ENCODE data around the gene LTBP1.
"Not testable (repeated sequence)": the region's sequence is repeated elsewhere in the genome, so short reads cannot be mapped to it uniquely, and the experiment has no call there.

The LTBP1 gene

GRCh38 chr2:33168922-33169321, 222.2 kb downstream of the LTBP1 start:
- H3K9me3 ChIP-seq (ENCODE audit: low read length) = no peaks in the 10 kb centered on the region
- H3K27me3 ChIP-seq (ENCODE audit: control insufficient read depth in 1 of 2, insufficient read depth in 2 of 2, low read length in 2 of 2) = no peaks in the 10 kb centered on the region
- H3K9ac ChIP-seq (ENCODE audit: low read length) = no peak overlapping the region
- H3K36me3 ChIP-seq (ENCODE audit: insufficient read depth, low read length) = no peaks in the 10 kb centered on the region
- peaks cover 5% of the 10 kb centered on the region for H3K4me1 ChIP-seq (ENCODE audit: insufficient read depth, low read length)
- no peak overlapping the region for H3K27ac ChIP-seq (ENCODE audit: low read depth, low read length)
- H3K4me3 ChIP-seq (ENCODE audit: low read depth in 1 of 2, low read length in 2 of 2) = no peak overlapping the region

- not testable (repeated sequence) for H3K9ac ChIP-seq (ENCODE audit: low read length); H3K9me3 ChIP-seq (ENCODE audit: low read length); H3K36me3 ChIP-seq (ENCODE audit: insufficient read depth, low read length); H3K27me3 ChIP-seq (ENCODE audit: control insufficient read depth in 1 of 2, insufficient read depth in 2 of 2, low read length in 2 of 2); H3K4me1 ChIP-seq (ENCODE audit: insufficient read depth, low read length); H3K27ac ChIP-seq (ENCODE audit: low read depth, low read length); H3K4me3 ChIP-seq (ENCODE audit: low read depth in 1 of 2, low read length in 2 of 2)
Observed at GRCh38 chr2:33170251-33170650, 223.5 kb downstream of the LTBP1 start.

GRCh38 chr2:33177627-33178026, 230.9 kb downstream of the LTBP1 start:
- H3K27ac ChIP-seq (ENCODE audit: low read depth, low read length) = no peak overlapping the region
- no peaks in the 10 kb centered on the region for H3K27me3 ChIP-seq (ENCODE audit: control insufficient read depth in 1 of 2, insufficient read depth in 2 of 2, low read length in 2 of 2)
- no peaks in the 10 kb centered on the region for H3K4me1 ChIP-seq (ENCODE audit: insufficient read depth, low read length)
- H3K4me3 ChIP-seq (ENCODE audit: low read depth in 1 of 2, low read length in 2 of 2) = no peak overlapping the region
- H3K36me3 ChIP-seq (ENCODE audit: insufficient read depth, low read length) = no peaks in the 10 kb centered on the region
- no peaks in the 10 kb centered on the region for H3K9me3 ChIP-seq (ENCODE audit: low read length)
- no peak overlapping the region for H3K9ac ChIP-seq (ENCODE audit: low read length)

DNA sequence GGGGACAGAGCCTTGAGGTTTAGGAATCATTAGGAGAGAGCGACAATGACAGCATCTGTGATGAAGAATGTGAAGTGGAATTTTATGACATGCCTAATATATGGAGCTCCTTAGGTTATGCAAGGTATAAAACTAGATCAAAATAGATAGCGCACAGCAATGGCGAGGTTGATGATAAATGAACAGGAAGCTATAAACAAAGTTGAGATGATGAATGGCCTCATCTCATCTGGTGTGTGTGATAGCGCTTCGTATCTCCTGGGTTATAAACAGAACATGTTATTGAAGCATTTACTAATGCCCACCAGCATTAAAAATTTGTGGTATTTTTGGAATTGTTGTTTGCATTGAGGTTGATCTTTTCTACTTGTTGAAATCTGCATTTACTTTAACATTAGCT, 231.5 kb downstream of the LTBP1 start:
- Histone ChIP-seq H3K4me1 (ENCODE audit: insufficient read depth, low read length) (no peaks in the 10 kb centered on the region), H3K27ac (ENCODE audit: low read depth, low read length) (no peak overlapping the region), H3K36me3 (ENCODE audit: insufficient read depth, low read length) (no peaks in the 10 kb centered on the region), H3K9me3 (ENCODE audit: low read length) (no peaks in the 10 kb centered on the region), H3K4me3 (ENCODE audit: low read depth in 1 of 2, low read length in 2 of 2) (no peak overlapping the region), H3K27me3 (ENCODE audit: control insufficient read depth in 1 of 2, insufficient read depth in 2 of 2, low read length in 2 of 2) (no peaks in the 10 kb centered on the region), H3K9ac (ENCODE audit: low read length) (no peak overlapping the region)

GRCh38 chr2:33180915-33181314, 234.2 kb downstream of the LTBP1 start:
- no peaks in the 10 kb centered on the region for H3K4me1 ChIP-seq (ENCODE audit: insufficient read depth, low read length)
- no peak overlapping the region for H3K27ac ChIP-seq (ENCODE audit: low read depth, low read length)

GRCh38 chr2:33181466-33181865, 234.7 kb downstream of the LTBP1 start:
- Histone ChIP-seq H3K36me3 (ENCODE audit: insufficient read depth, low read length) (no peaks in the 10 kb centered on the region), H3K4me1 (ENCODE audit: insufficient read depth, low read length) (no peaks in the 10 kb centered on the region), H3K4me3 (ENCODE audit: low read depth in 1 of 2, low read length in 2 of 2) (no peak overlapping the region), H3K9me3 (ENCODE audit: low read length) (no peaks in the 10 kb centered on the region), H3K27me3 (ENCODE audit: control insufficient read depth in 1 of 2, insufficient read depth in 2 of 2, low read length in 2 of 2) (no peaks in the 10 kb centered on the region), H3K9ac (ENCODE audit: low read length) (no peak overlapping the region), H3K27ac (ENCODE audit: low read depth, low read length) (no peak overlapping the region)

More at GRCh38 chr2:33180915-33181314, 234.2 kb downstream of the LTBP1 start:
- Histone ChIP-seq H3K36me3 (ENCODE audit: insufficient read depth, low read length) (no peaks in the 10 kb centered on the region), H3K9me3 (ENCODE audit: low read length) (no peaks in the 10 kb centered on the region), H3K27me3 (ENCODE audit: control insufficient read depth in 1 of 2, insufficient read depth in 2 of 2, low read length in 2 of 2) (no peaks in the 10 kb centered on the region), H3K9ac (ENCODE audit: low read length) (no peak overlapping the region), H3K4me3 (ENCODE audit: low read depth in 1 of 2, low read length in 2 of 2) (no peak overlapping the region)

DNA sequence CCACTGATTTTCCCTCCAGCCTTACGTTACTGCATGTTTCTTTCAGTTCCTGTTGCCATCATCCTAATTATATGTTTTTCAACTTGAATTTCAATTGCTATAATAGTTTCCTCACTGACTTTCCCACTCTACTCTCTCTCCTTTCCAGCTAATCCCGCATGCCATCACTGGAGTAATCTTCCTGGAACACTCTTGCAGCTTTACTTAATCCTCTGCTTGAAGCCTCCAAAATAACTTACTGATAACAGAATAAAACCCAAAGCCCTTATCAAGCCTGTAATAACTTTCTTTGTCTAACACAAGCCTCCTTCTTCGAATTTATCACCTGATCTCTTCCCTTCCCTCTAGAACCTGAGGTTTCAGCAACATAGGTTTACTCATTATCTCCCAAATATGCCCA, 237.3 kb downstream of the LTBP1 start:
- Histone ChIP-seq H3K4me1 (ENCODE audit: insufficient read depth, low read length) (no peaks in the 10 kb centered on the region), H3K9me3 (ENCODE audit: low read length) (no peaks in the 10 kb centered on the region), H3K9ac (ENCODE audit: low read length) (no peak overlapping the region), H3K27me3 (ENCODE audit: control insufficient read depth in 1 of 2, insufficient read depth in 2 of 2, low read length in 2 of 2) (no peaks in the 10 kb centered on the region), H3K4me3 (ENCODE audit: low read depth in 1 of 2, low read length in 2 of 2) (no peak overlapping the region), H3K36me3 (ENCODE audit: insufficient read depth, low read length) (no peaks in the 10 kb centered on the region), H3K27ac (ENCODE audit: low read depth, low read length) (no peak overlapping the region)

- no peak overlapping the region for H3K4me3 ChIP-seq (ENCODE audit: low read depth in 1 of 2, low read length in 2 of 2)
- no peaks in the 10 kb centered on the region for H3K9me3 ChIP-seq (ENCODE audit: low read length)
- no peaks in the 10 kb centered on the region for H3K4me1 ChIP-seq (ENCODE audit: insufficient read depth, low read length)
- H3K27ac ChIP-seq (ENCODE audit: low read depth, low read length) = no peak overlapping the region
- H3K36me3 ChIP-seq (ENCODE audit: insufficient read depth, low read length) = peaks cover 3% of the 10 kb centered on the region
- H3K9ac ChIP-seq (ENCODE audit: low read length) = no peak overlapping the region
- no peaks in the 10 kb centered on the region for H3K27me3 ChIP-seq (ENCODE audit: control insufficient read depth in 1 of 2, insufficient read depth in 2 of 2, low read length in 2 of 2)
Observed at GRCh38 chr2:33186937-33187336, 240.2 kb downstream of the LTBP1 start.

DNA sequence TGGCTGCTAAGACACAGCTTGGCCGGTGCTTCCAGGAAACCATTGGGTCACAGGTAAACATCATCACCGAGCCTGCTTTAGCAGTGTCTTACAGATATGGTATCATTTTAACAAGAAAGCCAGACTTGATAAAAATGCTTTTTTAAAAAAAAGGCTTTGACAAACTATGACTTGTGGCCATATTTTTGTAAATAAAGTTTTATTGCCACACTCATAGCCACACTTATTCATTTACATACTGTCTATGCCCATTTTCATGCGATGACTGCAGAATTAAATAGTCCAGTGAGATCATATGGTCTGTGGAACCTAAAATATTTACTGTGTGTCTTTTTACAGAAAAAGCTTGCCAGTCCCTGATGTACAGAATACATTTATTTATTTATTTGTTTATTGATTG, 242.0 kb downstream of the LTBP1 start:
- Histone ChIP-seq H3K4me1 (ENCODE audit: insufficient read depth, low read length) (no peaks in the 10 kb centered on the region), H3K36me3 (ENCODE audit: insufficient read depth, low read length) (peaks cover 3% of the 10 kb centered on the region), H3K9me3 (ENCODE audit: low read length) (no peaks in the 10 kb centered on the region), H3K27ac (ENCODE audit: low read depth, low read length) (no peak overlapping the region), H3K27me3 (ENCODE audit: control insufficient read depth in 1 of 2, insufficient read depth in 2 of 2, low read length in 2 of 2) (no peaks in the 10 kb centered on the region), H3K4me3 (ENCODE audit: low read depth in 1 of 2, low read length in 2 of 2) (no peak overlapping the region), H3K9ac (ENCODE audit: low read length) (no peak overlapping the region)

DNA sequence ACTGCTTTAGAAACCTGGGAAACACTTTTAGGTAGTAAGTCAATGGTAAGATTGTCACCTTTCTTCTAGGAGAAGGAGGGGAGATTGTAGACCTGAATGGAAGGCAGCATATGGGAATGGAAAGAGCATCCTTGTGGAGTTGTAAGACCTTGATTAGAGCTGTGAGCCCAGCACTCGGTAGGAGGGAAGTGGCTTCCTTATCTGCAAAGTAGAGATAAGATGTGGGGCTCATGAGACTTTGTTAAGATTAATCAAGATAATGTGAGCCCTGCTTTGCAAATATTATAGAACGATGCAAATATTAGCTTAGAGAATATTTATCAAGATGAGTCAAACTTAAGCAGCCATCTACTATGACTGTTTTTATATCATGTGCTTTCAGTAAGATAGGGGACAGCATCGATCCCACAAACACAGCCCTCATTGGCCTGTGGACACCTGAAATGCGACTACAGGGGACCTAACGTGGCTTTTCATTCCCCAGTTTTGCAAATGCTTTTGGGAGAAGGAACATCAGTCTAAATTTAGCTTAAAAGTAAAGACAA, 243.7 kb downstream of the LTBP1 start:
- H3K36me3 ChIP-seq (ENCODE audit: insufficient read depth, low read length) = peaks cover 3% of the 10 kb centered on the region
- no peaks in the 10 kb centered on the region for H3K27me3 ChIP-seq (ENCODE audit: control insufficient read depth in 1 of 2, insufficient read depth in 2 of 2, low read length in 2 of 2)
- no peak overlapping the region for H3K9ac ChIP-seq (ENCODE audit: low read length)
- no peak overlapping the region for H3K4me3 ChIP-seq (ENCODE audit: low read depth in 1 of 2, low read length in 2 of 2)
- no peak overlapping the region for H3K27ac ChIP-seq (ENCODE audit: low read depth, low read length)
- H3K4me1 ChIP-seq (ENCODE audit: insufficient read depth, low read length) = peaks cover 2% of the 10 kb centered on the region
- no peaks in the 10 kb centered on the region for H3K9me3 ChIP-seq (ENCODE audit: low read length)

GRCh38 chr2:33195891-33196290, 249.1 kb downstream of the LTBP1 start:
- Histone ChIP-seq H3K36me3 (ENCODE audit: insufficient read depth, low read length) (no peaks in the 10 kb centered on the region), H3K27me3 (ENCODE audit: control insufficient read depth in 1 of 2, insufficient read depth in 2 of 2, low read length in 2 of 2) (no peaks in the 10 kb centered on the region), H3K9me3 (ENCODE audit: low read length) (no peaks in the 10 kb centered on the region), H3K27ac (ENCODE audit: low read depth, low read length) (no peak overlapping the region), H3K4me3 (ENCODE audit: low read depth in 1 of 2, low read length in 2 of 2) (no peak overlapping the region), H3K9ac (ENCODE audit: low read length) (no peak overlapping the region), H3K4me1 (ENCODE audit: insufficient read depth, low read length) (peaks cover 6% of the 10 kb centered on the region)

DNA sequence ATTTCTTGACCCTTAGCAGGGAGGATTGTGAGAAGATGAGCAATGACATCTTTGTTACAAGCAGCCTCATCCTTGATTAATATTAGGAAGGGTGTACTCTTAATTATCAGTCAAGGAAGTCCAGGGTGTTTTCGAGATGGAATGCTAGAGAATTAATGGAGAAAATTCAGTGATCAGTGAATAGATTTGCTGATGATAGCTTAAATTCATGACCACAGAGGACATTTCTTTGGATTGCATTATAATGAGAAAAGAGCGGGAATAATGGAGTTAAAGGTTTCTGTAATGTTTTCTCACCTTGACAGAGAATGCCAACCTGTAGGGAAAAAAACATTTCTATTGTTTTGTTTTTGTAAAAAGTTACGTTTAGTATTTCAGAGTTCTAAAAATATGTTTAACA, 249.9 kb downstream of the LTBP1 start:
- Histone ChIP-seq H3K9me3 (ENCODE audit: low read length) (no peaks in the 10 kb centered on the region), H3K4me1 (ENCODE audit: insufficient read depth, low read length) (peaks cover 6% of the 10 kb centered on the region), H3K27ac (ENCODE audit: low read depth, low read length) (no peak overlapping the region), H3K36me3 (ENCODE audit: insufficient read depth, low read length) (no peaks in the 10 kb centered on the region), H3K9ac (ENCODE audit: low read length) (no peak overlapping the region), H3K27me3 (ENCODE audit: control insufficient read depth in 1 of 2, insufficient read depth in 2 of 2, low read length in 2 of 2) (no peaks in the 10 kb centered on the region), H3K4me3 (ENCODE audit: low read depth in 1 of 2, low read length in 2 of 2) (no peak overlapping the region)

Data from muscle layer of colon (tissue), 2 donors.